GM12865 (cell line): Measurements from ENCODE around the gene FEN1.

Experiments used
- DNase-seq: peaks from one replicate; pipeline ENCODE4 v3.0.0; 2010; ENCODE audit warnings: low read depth
- H3K4me3 ChIP-seq: 2 replicates; pipeline ENCODE4 v1.5.1; 2011; ENCODE audit warnings: mild to moderate bottlenecking, low read depth, low read length, control low read depth
- CTCF ChIP-seq: IDR thresholded peaks from 2 replicates; pipeline ENCODE4 v1.5.1; 2011; ENCODE audit warnings: low read length, control low read depth, low read depth, inconsistent platforms; ENCODE audit not compliant: insufficient read depth; ENCODE audit errors: missing control alignments

FEN1 gene

GRCh38 chr11:61795876-61796526, 3.3 kb downstream of the FEN1 start:
- no peak for TF ChIP-seq CTCF

GRCh38 chr11:61797263-61797944, 4.7 kb downstream of the FEN1 start:
- peak; percentile 84 for DNase-seq
- TF ChIP-seq CTCF = peak; percentile 66
- no peak overlapping the region for H3K4me3 ChIP-seq

More at GRCh38 chr11:61795876-61796526, 3.3 kb downstream of the FEN1 start:
- DNase-seq = no peak
- no peak overlapping the region for H3K4me3 ChIP-seq

GRCh38 chr11:61799665-61800284, 7.1 kb downstream of the FEN1 start:
- no peak for TF ChIP-seq CTCF
- no peak for DNase-seq
- no peak overlapping the region for H3K4me3 ChIP-seq

- TF ChIP-seq CTCF = no peak
- H3K4me3 ChIP-seq = no peak overlapping the region
- DNase-seq = no peak
These were observed 7.9 kb downstream of the FEN1 start for GRCh38 chr11:61800331-61801281.

- TF ChIP-seq CTCF = no peak
- no peak overlapping the region for H3K4me3 ChIP-seq
- no peak for DNase-seq
These were observed 9.9 kb downstream of the FEN1 start for GRCh38 chr11:61802605-61803004.

- H3K4me3 ChIP-seq = no peak overlapping the region
- no peak for TF ChIP-seq CTCF
- no peak for DNase-seq
These were observed 11.4 kb downstream of the FEN1 start for GRCh38 chr11:61803889-61804647.
